ENCODE results near the gene FGFBP2. TPM values are rescaled to one million over a fixed set of nuclear protein-coding genes. Genes with fewer than 3 reads are reported as not detected.

FGFBP2 gene
- total RNA-seq, 1 donor = 0.36 TPM

GRCh38 chr4:15945516-15945915 lies 17.5 kb downstream of the FGFBP2 start:
- Histone ChIP-seq H3K9me3 (ENCODE audit: low read depth, low read length) (no peaks in the 10 kb centered on the region), H3K4me2 (ENCODE audit: insufficient read depth, low read length) (no peak overlapping the region), H2AFZ (ENCODE audit: low read length) (no peak overlapping the region), H3K36me3 (ENCODE audit: insufficient read depth, low read length) (no peaks in the 10 kb centered on the region), H3K79me2 (ENCODE audit: insufficient read depth, low read length) (no peaks in the 10 kb centered on the region), H3K4me1 (ENCODE audit: insufficient read depth, low read length) (no peaks in the 10 kb centered on the region), H3K27me3 (ENCODE audit: insufficient read depth, low read length) (peaks cover 13% of the 10 kb centered on the region), H3K27ac (ENCODE audit: low read depth, low read length) (no peak overlapping the region), H4K20me1 (ENCODE audit: insufficient read depth, low read length) (no peaks in the 10 kb centered on the region), H3K4me3 (ENCODE audit: insufficient read depth, low read length) (no peak overlapping the region)
- no peak for DNase-seq (ENCODE audit: insufficient read length, low spot score, missing footprints)
- no peak for TF ChIP-seq CTCF (IDR thresholded peaks at IDR 0.05; ENCODE audit: extremely low read depth, low read depth, low read length)

GRCh38 chr4:15944895-15945294 lies 18.1 kb downstream of the FGFBP2 start:
- Histone ChIP-seq H3K27ac (ENCODE audit: low read depth, low read length) (no peak overlapping the region), H3K4me3 (ENCODE audit: insufficient read depth, low read length) (no peak overlapping the region), H3K36me3 (ENCODE audit: insufficient read depth, low read length) (no peaks in the 10 kb centered on the region), H3K4me2 (ENCODE audit: insufficient read depth, low read length) (no peak overlapping the region), H2AFZ (ENCODE audit: low read length) (no peak overlapping the region), H4K20me1 (ENCODE audit: insufficient read depth, low read length) (no peaks in the 10 kb centered on the region), H3K9me3 (ENCODE audit: low read depth, low read length) (no peaks in the 10 kb centered on the region), H3K79me2 (ENCODE audit: insufficient read depth, low read length) (no peaks in the 10 kb centered on the region), H3K27me3 (ENCODE audit: insufficient read depth, low read length) (peaks cover 13% of the 10 kb centered on the region), H3K4me1 (ENCODE audit: insufficient read depth, low read length) (no peaks in the 10 kb centered on the region)
- no peak for TF ChIP-seq CTCF (IDR thresholded peaks at IDR 0.05; ENCODE audit: extremely low read depth, low read depth, low read length)
- DNase-seq (ENCODE audit: insufficient read length, low spot score, missing footprints) = no peak

- Histone ChIP-seq H3K4me1 (ENCODE audit: insufficient read depth, low read length) (no peaks in the 10 kb centered on the region), H3K4me2 (ENCODE audit: insufficient read depth, low read length) (no peak overlapping the region), H3K36me3 (ENCODE audit: insufficient read depth, low read length) (no peaks in the 10 kb centered on the region), H3K9me3 (ENCODE audit: low read depth, low read length) (no peaks in the 10 kb centered on the region), H3K27me3 (ENCODE audit: insufficient read depth, low read length) (peaks cover 24% of the 10 kb centered on the region), H2AFZ (ENCODE audit: low read length) (no peak overlapping the region), H3K27ac (ENCODE audit: low read depth, low read length) (no peak overlapping the region), H3K4me3 (ENCODE audit: insufficient read depth, low read length) (no peak overlapping the region), H4K20me1 (ENCODE audit: insufficient read depth, low read length) (no peaks in the 10 kb centered on the region), H3K79me2 (ENCODE audit: insufficient read depth, low read length) (no peaks in the 10 kb centered on the region)
- TF ChIP-seq CTCF (IDR thresholded peaks at IDR 0.05; ENCODE audit: extremely low read depth, low read depth, low read length) = no peak
- DNase-seq (ENCODE audit: insufficient read length, low spot score, missing footprints) = no peak
Observed at GRCh38 chr4:15942283-15942682, 20.7 kb downstream of the FGFBP2 start.

- DNase-seq (ENCODE audit: insufficient read length, low spot score, missing footprints) = no peak
- Histone ChIP-seq H4K20me1 (ENCODE audit: insufficient read depth, low read length) (no peaks in the 10 kb centered on the region), H3K36me3 (ENCODE audit: insufficient read depth, low read length) (no peaks in the 10 kb centered on the region), H3K9me3 (ENCODE audit: low read depth, low read length) (no peaks in the 10 kb centered on the region), H3K79me2 (ENCODE audit: insufficient read depth, low read length) (no peaks in the 10 kb centered on the region), H3K4me3 (ENCODE audit: insufficient read depth, low read length) (no peak within 1 kb of the TSS), H3K4me2 (ENCODE audit: insufficient read depth, low read length) (no peak within 1 kb of the TSS), H3K27me3 (ENCODE audit: insufficient read depth, low read length) (peaks cover 14% of the 10 kb centered on the region), H3K4me1 (ENCODE audit: insufficient read depth, low read length) (no peaks in the 10 kb centered on the region), H2AFZ (ENCODE audit: low read length) (no peak within 1 kb of the TSS), H3K27ac (ENCODE audit: low read depth, low read length) (no peak within 1 kb of the TSS)
- TF ChIP-seq CTCF (IDR thresholded peaks at IDR 0.05; ENCODE audit: extremely low read depth, low read depth, low read length) = no peak
Observed at GRCh38 chr4:15938640-15939039, 24.3 kb downstream of the FGFBP2 start, which contains the start of gene FGFBP1. Gene FGFBP1, minus strand, starts transcription at chr4:15938740. Its CDS starts 2,108 bp downstream, at chr4:15936632.

All from osteoblast (primary cell).